ENCODE results near the gene PLEKHA8. TPM values are rescaled to one million over a fixed set of nuclear protein-coding genes. Genes with fewer than 3 reads are reported as not detected.

Gene PLEKHA8
- total and polyA plus RNA-seq, 2 experiments from 2014 or later = 16.8 to 25.9 TPM

DNA sequence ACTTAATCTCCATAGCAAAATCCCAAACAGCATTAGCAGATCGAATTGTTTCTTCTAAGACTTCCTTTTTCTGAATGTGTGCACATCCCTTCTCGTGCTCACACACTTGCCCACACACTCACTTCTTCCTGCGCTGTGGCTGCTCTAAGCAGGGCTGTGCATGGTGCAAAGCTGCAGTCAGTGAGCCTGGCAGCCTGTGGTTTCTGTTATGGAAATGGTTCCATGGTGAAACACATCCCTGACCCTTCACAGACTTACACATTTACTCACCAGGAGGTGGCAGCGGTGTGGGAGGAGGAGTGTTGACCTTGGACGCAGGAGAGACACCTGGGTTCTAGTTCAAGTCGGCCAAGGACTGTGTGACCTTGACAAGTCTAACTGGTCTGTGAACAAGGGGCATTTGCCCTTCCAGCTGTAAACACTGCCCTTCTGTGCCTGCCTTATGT lies 131.5 kb downstream of the PLEKHA8 start:
- peak; percentile 29 for TF ChIP-seq CTCF (IDR thresholded peaks at IDR 0.05; ENCODE audit: low read depth, low read length)
- DNase-seq (ENCODE audit: low read depth in 1 of 2, low spot score in 1 of 2) = peak; percentile 30 to 46
- H3K4me1 ChIP-seq (ENCODE audit: low read depth) = peaks cover 37% of the 10 kb centered on the region
- no peaks in the 10 kb centered on the region for H3K27me3 ChIP-seq
- H3K4me3 ChIP-seq = no peak overlapping the region
- H3K36me3 ChIP-seq = no peaks in the 10 kb centered on the region
- no peak overlapping the region for H3K27ac ChIP-seq
- no peaks in the 10 kb centered on the region for H3K9me3 ChIP-seq (ENCODE audit: low read depth)

DNA sequence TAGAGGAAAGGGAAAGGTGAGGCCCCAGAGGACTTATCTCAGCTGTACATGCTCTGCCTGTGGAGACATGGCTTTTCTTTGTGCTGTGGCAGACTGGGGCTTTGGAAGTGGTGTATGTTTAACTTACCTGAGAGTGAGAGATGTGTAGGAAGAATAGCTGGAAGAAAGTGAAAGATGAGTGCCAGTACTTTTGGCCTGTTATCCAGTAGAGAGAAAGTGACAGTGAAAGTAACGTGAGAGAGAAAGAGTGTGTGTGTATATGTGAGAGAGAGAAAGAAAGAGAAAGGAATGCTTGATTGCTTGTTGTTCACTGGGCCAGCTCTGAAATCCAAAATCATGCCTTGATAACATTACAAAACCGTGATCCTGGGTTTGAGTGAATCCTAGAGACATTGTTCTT lies 132.1 kb downstream of the PLEKHA8 start:
- Histone ChIP-seq H3K36me3 (no peaks in the 10 kb centered on the region), H3K27me3 (no peaks in the 10 kb centered on the region), H3K4me1 (ENCODE audit: low read depth) (peaks cover 37% of the 10 kb centered on the region), H3K9me3 (ENCODE audit: low read depth) (no peaks in the 10 kb centered on the region), H3K27ac (no peak overlapping the region), H3K4me3 (no peak overlapping the region)
- DNase-seq (ENCODE audit: low read depth in 1 of 2, low spot score in 1 of 2) = no peak
- no peak for TF ChIP-seq CTCF (IDR thresholded peaks at IDR 0.05; ENCODE audit: low read depth, low read length)

DNA sequence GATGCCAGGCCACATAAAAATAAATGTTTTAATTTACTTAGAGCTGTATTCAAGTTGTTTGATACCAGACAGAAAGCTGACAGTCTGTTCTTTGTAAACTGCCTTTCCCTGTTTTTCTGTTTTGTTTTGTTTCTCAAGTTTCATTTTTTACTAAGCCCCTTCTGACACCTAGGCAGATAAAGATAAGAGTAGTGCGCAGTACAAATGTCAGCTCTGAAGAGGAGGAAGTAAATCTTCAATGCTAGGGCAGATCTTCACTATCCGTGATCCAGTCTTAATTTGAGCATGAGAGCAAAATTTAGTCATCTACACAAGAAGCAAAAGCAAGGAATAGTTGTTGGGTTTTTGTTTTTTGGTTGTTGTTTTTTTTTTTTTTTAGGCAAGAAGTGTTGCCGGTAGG lies 133.9 kb downstream of the PLEKHA8 start:
- no peaks in the 10 kb centered on the region for H3K9me3 ChIP-seq (ENCODE audit: low read depth)
- no peak overlapping the region for H3K27ac ChIP-seq
- H3K4me3 ChIP-seq = no peak overlapping the region
- no peaks in the 10 kb centered on the region for H3K36me3 ChIP-seq
- TF ChIP-seq CTCF (IDR thresholded peaks at IDR 0.05; ENCODE audit: low read depth, low read length) = no peak
- no peak for DNase-seq (ENCODE audit: low read depth in 1 of 2, low spot score in 1 of 2)
- H3K27me3 ChIP-seq = no peaks in the 10 kb centered on the region
- H3K4me1 ChIP-seq (ENCODE audit: low read depth) = peaks cover 45% of the 10 kb centered on the region

DNA sequence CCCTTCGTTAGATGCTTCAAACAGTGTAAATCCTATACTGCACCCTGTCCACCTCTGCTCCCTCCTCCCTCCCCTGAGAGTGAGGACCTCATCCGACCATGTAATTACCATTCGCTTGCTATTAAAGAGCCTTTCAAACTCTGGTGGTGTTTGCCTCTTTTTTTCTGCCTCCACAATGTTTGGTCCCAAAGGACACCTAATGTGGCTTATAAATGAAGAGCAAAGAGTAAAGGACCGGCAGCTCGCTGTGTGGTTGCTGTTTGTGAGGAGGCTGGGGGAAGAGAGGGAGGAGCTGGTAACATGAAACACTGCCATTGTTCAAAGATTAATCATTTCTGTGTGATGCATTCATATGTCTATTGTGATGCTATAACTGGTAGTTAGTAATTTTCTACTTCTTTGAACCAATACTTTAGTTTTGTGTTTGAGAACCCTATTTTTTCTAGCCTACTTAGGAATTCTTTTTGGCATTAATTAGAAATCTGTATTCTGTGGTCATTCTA lies 134.5 kb downstream of the PLEKHA8 start:
- DNase-seq (ENCODE audit: low read depth in 1 of 2, low spot score in 1 of 2) = peak in 1 of 2 donors; percentile 61
- Histone ChIP-seq H3K9me3 (ENCODE audit: low read depth) (no peaks in the 10 kb centered on the region), H3K27me3 (peaks cover 2% of the 10 kb centered on the region), H3K4me3 (no peak overlapping the region), H3K27ac (no peak overlapping the region), H3K4me1 (ENCODE audit: low read depth) (peaks cover 46% of the 10 kb centered on the region), H3K36me3 (no peaks in the 10 kb centered on the region)
- TF ChIP-seq CTCF (IDR thresholded peaks at IDR 0.05; ENCODE audit: low read depth, low read length) = no peak

DNA sequence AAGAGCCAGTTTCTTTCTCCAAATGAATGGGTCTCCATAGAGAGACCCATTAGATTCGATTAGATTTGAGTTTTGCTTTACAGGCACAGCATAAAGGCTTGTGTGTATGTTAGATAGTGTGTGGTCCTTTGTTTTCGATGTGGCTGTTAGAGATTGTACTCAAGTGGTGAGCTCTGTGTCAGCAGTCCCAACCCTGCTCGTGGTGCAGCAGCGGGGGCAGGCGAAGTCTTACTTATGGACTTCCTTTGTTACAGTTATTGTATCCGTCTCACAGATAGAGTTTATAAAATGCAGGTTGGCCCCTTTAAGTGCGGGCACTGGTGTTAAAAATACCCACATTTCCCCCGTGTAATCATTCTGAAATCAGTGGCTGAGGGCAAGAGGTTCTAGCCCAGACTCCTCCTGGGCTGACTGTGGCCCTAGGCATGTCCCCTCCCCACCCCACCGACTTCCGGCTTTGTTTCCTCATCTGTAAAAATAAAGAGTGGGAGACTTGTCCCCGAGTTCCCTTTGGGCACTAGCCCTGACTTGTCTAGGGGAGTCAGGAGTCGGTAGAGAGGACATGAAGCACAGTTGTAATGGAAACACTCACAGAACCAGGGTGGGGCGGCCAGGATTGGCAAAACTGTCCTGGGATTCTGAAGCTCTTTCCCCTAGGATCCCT lies 135.2 kb downstream of the PLEKHA8 start:
- no peaks in the 10 kb centered on the region for H3K9me3 ChIP-seq (ENCODE audit: low read depth)
- peak in 1 of 2 donors; percentile 39 for DNase-seq (ENCODE audit: low read depth in 1 of 2, low spot score in 1 of 2)
- no peaks in the 10 kb centered on the region for H3K36me3 ChIP-seq
- H3K4me3 ChIP-seq = no peak overlapping the region
- no peak overlapping the region for H3K27ac ChIP-seq
- peaks cover 9% of the 10 kb centered on the region for H3K27me3 ChIP-seq
- peaks cover 46% of the 10 kb centered on the region for H3K4me1 ChIP-seq (ENCODE audit: low read depth)
- no peak for TF ChIP-seq CTCF (IDR thresholded peaks at IDR 0.05; ENCODE audit: low read depth, low read length)

Data from cardiac muscle cell (in vitro differentiated cells and primary cell).